HepG2 (cell line): ENCODE measurements around the gene RAC3. TPM values are rescaled to one million over a fixed set of nuclear protein-coding genes. Genes with fewer than 3 reads are reported as not detected.
A peak's percentile ranks its signal among the peaks of the same experiment; 100 is the strongest.

Experiments used
- ATF7-NPFF ChIP-seq: sonication (generic); formaldehyde crosslinking; IDR thresholded peaks from 2 replicates; pipeline ENCODE4 v1.8.1; 2023; ENCODE audit warnings: mild to moderate bottlenecking, low read depth, missing genetic modification reagents, moderate library complexity
- CBX5 ChIP-seq: sonication (generic); formaldehyde crosslinking; IDR thresholded peaks from 2 replicates; pipeline ENCODE4 v1.4.0; 2020; ENCODE audit warnings: missing genetic modification reagents, borderline replicate concordance
- CSRNP2 ChIP-seq: sonication (generic); formaldehyde crosslinking; conservative IDR thresholded peaks from 2 replicates; pipeline ENCODE4 v1.8.0; 2022; ENCODE audit warnings: low read depth, missing genetic modification reagents
- FOXO1 ChIP-seq: sonication (generic); formaldehyde crosslinking; IDR thresholded peaks from 2 replicates; pipeline ENCODE4 v1.4.0; 2020; ENCODE audit warnings: missing genetic modification reagents
- HNF4A ChIP-seq: sonication (generic); formaldehyde crosslinking; IDR thresholded peaks from 2 replicates; pipeline ENCODE4 v1.4.0; 2020; ENCODE audit warnings: missing genetic modification reagents
- MAX ChIP-seq: IDR thresholded peaks from 2 replicates; pipeline ENCODE4 v1.6.1; 2012; ENCODE audit warnings: inconsistent platforms
- RBM22 ChIP-seq: fragments of 200-400 bp; formaldehyde crosslinking; optimal IDR thresholded peaks from 2 replicates; pipeline ENCODE3; 2017; ENCODE audit warnings: mild to moderate bottlenecking, low read length, moderate library complexity
- SMAD3 ChIP-seq: sonication (generic); formaldehyde crosslinking; IDR thresholded peaks from 2 replicates; pipeline ENCODE4 v1.4.0; 2020; ENCODE audit warnings: missing genetic modification reagents
- SP5 ChIP-seq: IDR thresholded peaks from 2 replicates; pipeline ENCODE4 v1.6.1; 2016; ENCODE audit warnings: low read depth, borderline replicate concordance
- TGIF2 ChIP-seq: IDR thresholded peaks from 2 replicates; pipeline ENCODE4 v1.6.1; 2016; ENCODE audit warnings: control low read depth, missing compliant biosample characterization
- ZC3H13 ChIP-seq: sonication (generic); formaldehyde crosslinking; IDR thresholded peaks from 2 replicates; pipeline ENCODE4 v1.8.1; 2023; ENCODE audit warnings: mild to moderate bottlenecking, missing genetic modification reagents, moderate library complexity
- ZMAT5 ChIP-seq: sonication (generic); formaldehyde crosslinking; IDR thresholded peaks from 2 replicates; pipeline ENCODE4 v1.5.0; 2020; ENCODE audit warnings: mild to moderate bottlenecking, low read depth, missing genetic modification reagents, borderline replicate concordance
- ZNF20 ChIP-seq: sonication (generic); formaldehyde crosslinking; IDR thresholded peaks from 2 replicates; pipeline ENCODE4 v1.4.0; 2020; ENCODE audit warnings: mild to moderate bottlenecking, moderate library complexity, missing genetic modification reagents
- ZNF230 ChIP-seq: sonication (generic); formaldehyde crosslinking; IDR thresholded peaks from 2 replicates; pipeline ENCODE4 v1.4.0; 2020; ENCODE audit warnings: mild to moderate bottlenecking, missing genetic modification reagents
- ZNF280B ChIP-seq: sonication (generic); formaldehyde crosslinking; IDR thresholded peaks from 2 replicates; pipeline ENCODE4 v1.5.0; 2020; ENCODE audit warnings: missing genetic modification reagents, mild to moderate bottlenecking, borderline replicate concordance
- ZNF468 ChIP-seq: sonication (generic); formaldehyde crosslinking; IDR thresholded peaks from 2 replicates; pipeline ENCODE4 v1.8.0; 2022; ENCODE audit warnings: mild to moderate bottlenecking, moderate library complexity, missing genetic modification reagents
- ZNF75D ChIP-seq: sonication (generic); formaldehyde crosslinking; IDR thresholded peaks from 2 replicates; pipeline ENCODE4 v1.8.1; 2023; ENCODE audit warnings: missing genetic modification reagents, mild to moderate bottlenecking, borderline replicate concordance
- ZNF790 ChIP-seq: sonication (generic); formaldehyde crosslinking; IDR thresholded peaks from 2 replicates; pipeline ENCODE4 v1.8.0; 2022; ENCODE audit warnings: missing genetic modification reagents, mild to moderate bottlenecking, borderline replicate concordance
- polyA plus RNA-seq, 8 experiments: library from polyadenylated mRNA; depleted of rRNA in 3 of 8; stranded (reverse) in 7 of 8; unstranded in 1 of 8; fragments of >200 nt; fragmentation: Illumina TruSeq in 4 of 8; extraction: Trizol in 4 of 8; gene quantifications; 2 replicates each; pipeline versions ENCODE4 v1.2.1 to v1.2.3, GENCODE V29; 2011 to 2016; ENCODE audit warnings: low read depth in 4 of 8, missing spikeins in 1 of 8, mixed read lengths in 1 of 8; ENCODE audit not compliant: insufficient read depth in 1 of 8
- total RNA-seq, 5 experiments: library from RNA; depleted of rRNA; stranded (reverse); fragments of >200 nt; fragmentation: Illumina TruSeq; extraction: Trizol; gene quantifications; 2 replicates each; pipeline ENCODE4 v1.2.3, GENCODE V29; 2016; ENCODE audit warnings: low read depth in 1 of 5
- TF ChIP-seq, protein P1 (sequence below): sonication (generic); formaldehyde crosslinking; IDR thresholded peaks from 2 replicates; pipeline ENCODE4 v1.8.0; 2022; ENCODE audit warnings: mild to moderate bottlenecking, missing genetic modification reagents
- TF ChIP-seq, protein P2 (sequence below): sonication (generic); formaldehyde crosslinking; IDR thresholded peaks from 2 replicates; pipeline ENCODE4 v1.5.0; 2020; ENCODE audit warnings: mild to moderate bottlenecking, missing genetic modification reagents
- TF ChIP-seq, protein P3 (sequence below): sonication (generic); formaldehyde crosslinking; IDR thresholded peaks from 2 replicates; pipeline ENCODE4 v1.8.1; 2023; ENCODE audit warnings: mild to moderate bottlenecking, missing genetic modification reagents, borderline replicate concordance

The RAC3 gene
- total and polyA plus RNA-seq, 2 of the 13 experiments (the other 11 are each of a cell fraction or from before 2014, with no cell fraction given) = 10.5 to 21.3 TPM

DNA sequence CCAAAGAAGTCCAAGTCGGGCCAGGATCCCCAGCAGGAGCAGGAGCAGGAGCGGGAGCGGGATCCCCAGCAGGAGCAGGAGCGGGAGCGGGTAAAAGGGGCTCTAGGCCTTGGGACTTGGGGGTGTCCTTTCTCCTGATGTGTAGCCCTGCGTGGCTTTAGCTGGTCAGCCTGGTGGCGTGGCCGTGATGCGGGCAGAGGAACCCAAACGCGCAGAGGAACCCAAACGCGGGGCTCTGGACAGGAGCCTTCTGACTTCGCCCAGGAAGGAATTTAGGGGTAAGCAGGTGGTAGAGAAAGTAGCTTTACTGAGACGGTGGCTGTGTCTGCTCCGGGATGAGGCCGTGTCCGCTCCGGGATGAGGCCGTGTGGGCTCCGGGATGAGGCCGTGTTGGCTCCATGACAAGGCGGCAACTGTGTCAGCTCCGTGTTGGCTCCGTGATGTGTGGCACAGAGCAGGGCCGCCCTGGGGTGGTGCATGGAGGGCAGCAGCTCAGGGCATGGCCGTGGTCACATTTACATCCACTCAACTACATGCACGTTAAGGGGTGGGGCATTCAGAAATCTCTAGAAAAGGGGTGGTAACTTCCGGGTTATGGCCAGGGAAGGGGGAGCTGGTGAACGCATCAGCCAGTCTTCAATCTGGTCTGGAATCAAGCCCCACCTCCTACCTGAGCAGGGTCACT is 34.6 kb upstream of the RAC3 start (continued):
- TF ChIP-seq CSRNP2 (CRISPR knock-in tag) = no peak
- TF ChIP-seq, protein P1, sequence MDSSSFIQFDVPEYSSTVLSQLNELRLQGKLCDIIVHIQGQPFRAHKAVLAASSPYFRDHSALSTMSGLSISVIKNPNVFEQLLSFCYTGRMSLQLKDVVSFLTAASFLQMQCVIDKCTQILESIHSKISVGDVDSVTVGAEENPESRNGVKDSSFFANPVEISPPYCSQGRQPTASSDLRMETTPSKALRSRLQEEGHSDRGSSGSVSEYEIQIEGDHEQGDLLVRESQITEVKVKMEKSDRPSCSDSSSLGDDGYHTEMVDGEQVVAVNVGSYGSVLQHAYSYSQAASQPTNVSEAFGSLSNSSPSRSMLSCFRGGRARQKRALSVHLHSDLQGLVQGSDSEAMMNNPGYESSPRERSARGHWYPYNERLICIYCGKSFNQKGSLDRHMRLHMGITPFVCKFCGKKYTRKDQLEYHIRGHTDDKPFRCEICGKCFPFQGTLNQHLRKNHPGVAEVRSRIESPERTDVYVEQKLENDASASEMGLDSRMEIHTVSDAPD (CRISPR knock-in tag) = no peak
- TF ChIP-seq, protein P2, sequence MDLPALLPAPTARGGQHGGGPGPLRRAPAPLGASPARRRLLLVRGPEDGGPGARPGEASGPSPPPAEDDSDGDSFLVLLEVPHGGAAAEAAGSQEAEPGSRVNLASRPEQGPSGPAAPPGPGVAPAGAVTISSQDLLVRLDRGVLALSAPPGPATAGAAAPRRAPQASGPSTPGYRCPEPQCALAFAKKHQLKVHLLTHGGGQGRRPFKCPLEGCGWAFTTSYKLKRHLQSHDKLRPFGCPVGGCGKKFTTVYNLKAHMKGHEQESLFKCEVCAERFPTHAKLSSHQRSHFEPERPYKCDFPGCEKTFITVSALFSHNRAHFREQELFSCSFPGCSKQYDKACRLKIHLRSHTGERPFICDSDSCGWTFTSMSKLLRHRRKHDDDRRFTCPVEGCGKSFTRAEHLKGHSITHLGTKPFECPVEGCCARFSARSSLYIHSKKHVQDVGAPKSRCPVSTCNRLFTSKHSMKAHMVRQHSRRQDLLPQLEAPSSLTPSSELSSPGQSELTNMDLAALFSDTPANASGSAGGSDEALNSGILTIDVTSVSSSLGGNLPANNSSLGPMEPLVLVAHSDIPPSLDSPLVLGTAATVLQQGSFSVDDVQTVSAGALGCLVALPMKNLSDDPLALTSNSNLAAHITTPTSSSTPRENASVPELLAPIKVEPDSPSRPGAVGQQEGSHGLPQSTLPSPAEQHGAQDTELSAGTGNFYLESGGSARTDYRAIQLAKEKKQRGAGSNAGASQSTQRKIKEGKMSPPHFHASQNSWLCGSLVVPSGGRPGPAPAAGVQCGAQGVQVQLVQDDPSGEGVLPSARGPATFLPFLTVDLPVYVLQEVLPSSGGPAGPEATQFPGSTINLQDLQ (CRISPR knock-in tag) = no peak
- TF ChIP-seq ZNF790 (CRISPR knock-in tag) = no peak
- no peak for TF ChIP-seq MAX
- 0 out of 2 replicates have a peak, but pooled peaks have one; percentile 47 for TF ChIP-seq TGIF2 (CRISPR knock-in tag)
- TF ChIP-seq ZNF468 (CRISPR knock-in tag) = peak; percentile 13; the same call in 1 of the 2 replicates
- no peak; the same call in 1 of the 2 replicates for TF ChIP-seq CBX5 (CRISPR knock-in tag)
- no peak for TF ChIP-seq ZNF20 (CRISPR knock-in tag)
- TF ChIP-seq, protein P3, sequence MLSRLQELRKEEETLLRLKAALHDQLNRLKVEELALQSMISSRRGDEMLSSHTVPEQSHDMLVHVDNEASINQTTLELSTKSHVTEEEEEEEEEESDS (CRISPR knock-in tag) = no peak
- TF ChIP-seq SP5 = no peak
- TF ChIP-seq RBM22 = peak; percentile 78
- no peak for TF ChIP-seq HNF4A (CRISPR knock-in tag)
- TF ChIP-seq ZNF230 (CRISPR knock-in tag) = no peak; the same call in 1 of the 2 replicates
- 0 out of 2 replicates have a peak, but pooled peaks have one; percentile 36 for TF ChIP-seq ZC3H13 (CRISPR knock-in tag)
- TF ChIP-seq ATF7-NPFF (CRISPR knock-in tag) = 0 out of 2 replicates have a peak, but pooled peaks have one; percentile 20
- TF ChIP-seq ZMAT5 (CRISPR knock-in tag) = no peak
- no peak for TF ChIP-seq SMAD3 (CRISPR knock-in tag)
- no peak; the same call in 1 of the 2 replicates for TF ChIP-seq FOXO1 (CRISPR knock-in tag)
- no peak for TF ChIP-seq ZNF75D
- 0 out of 2 replicates have a peak, but pooled peaks have one; percentile 29 for TF ChIP-seq ZNF280B (CRISPR knock-in tag)
